ENCODE results near the gene NCF2. TPM values are rescaled to one million over a fixed set of nuclear protein-coding genes. Genes with fewer than 3 reads are reported as not detected.
A peak's percentile ranks its signal among the peaks of the same experiment; 100 is the strongest.

The NCF2 gene, protein sequence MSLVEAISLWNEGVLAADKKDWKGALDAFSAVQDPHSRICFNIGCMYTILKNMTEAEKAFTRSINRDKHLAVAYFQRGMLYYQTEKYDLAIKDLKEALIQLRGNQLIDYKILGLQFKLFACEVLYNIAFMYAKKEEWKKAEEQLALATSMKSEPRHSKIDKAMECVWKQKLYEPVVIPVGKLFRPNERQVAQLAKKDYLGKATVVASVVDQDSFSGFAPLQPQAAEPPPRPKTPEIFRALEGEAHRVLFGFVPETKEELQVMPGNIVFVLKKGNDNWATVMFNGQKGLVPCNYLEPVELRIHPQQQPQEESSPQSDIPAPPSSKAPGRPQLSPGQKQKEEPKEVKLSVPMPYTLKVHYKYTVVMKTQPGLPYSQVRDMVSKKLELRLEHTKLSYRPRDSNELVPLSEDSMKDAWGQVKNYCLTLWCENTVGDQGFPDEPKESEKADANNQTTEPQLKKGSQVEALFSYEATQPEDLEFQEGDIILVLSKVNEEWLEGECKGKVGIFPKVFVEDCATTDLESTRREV
- total RNA-seq (100 to 1,000 TPM in 1 of 2 donors, 10 to 100 TPM in 1; 70.9 to 139 TPM), polyA plus RNA-seq (ENCODE audit: insufficient read length in 6 of 6) (1 to 10 TPM; 4.7 to 7.1 (median 6.0) TPM)
- long read RNA-seq, donor 1: 0 reads
- long read RNA-seq, donor 2: 0 reads
- long read RNA-seq, donor 3: 0 reads
- long read RNA-seq, donor 4, transcript NCF2-201 (15 exons, 2,226 nt): major isoform, 22 of 32 reads
- long read RNA-seq, donor 4, partial matches to known transcripts: 4 of 32 reads
- long read RNA-seq, donor 4, other reads (novel, unspliced or antisense): 5 of 32 reads
- long read RNA-seq, donor 5: 0 reads
- long read RNA-seq, donor 6: 0 reads
- long read RNA-seq, donor 7: 0 reads
- long read RNA-seq, donor 8, partial matches to known transcripts: 0 of 3 reads
- long read RNA-seq, donor 8, other reads (novel, unspliced or antisense): 0 of 3 reads
- long read RNA-seq, donor 9: 0 reads
- long read RNA-seq, donor 10, transcript NCF2-201 (15 exons, 2,226 nt): major isoform, 25 of 40 reads
- long read RNA-seq, donor 10, partial matches to known transcripts: 7 of 40 reads
- long read RNA-seq, donor 10, other reads (novel, unspliced or antisense): 5 of 40 reads
- long read RNA-seq, donor 11: 0 reads
- long read RNA-seq, donor 12, partial matches to known transcripts: 0 of 1 reads
- long read RNA-seq, donor 12, other reads (novel, unspliced or antisense): 0 of 1 reads

DNA sequence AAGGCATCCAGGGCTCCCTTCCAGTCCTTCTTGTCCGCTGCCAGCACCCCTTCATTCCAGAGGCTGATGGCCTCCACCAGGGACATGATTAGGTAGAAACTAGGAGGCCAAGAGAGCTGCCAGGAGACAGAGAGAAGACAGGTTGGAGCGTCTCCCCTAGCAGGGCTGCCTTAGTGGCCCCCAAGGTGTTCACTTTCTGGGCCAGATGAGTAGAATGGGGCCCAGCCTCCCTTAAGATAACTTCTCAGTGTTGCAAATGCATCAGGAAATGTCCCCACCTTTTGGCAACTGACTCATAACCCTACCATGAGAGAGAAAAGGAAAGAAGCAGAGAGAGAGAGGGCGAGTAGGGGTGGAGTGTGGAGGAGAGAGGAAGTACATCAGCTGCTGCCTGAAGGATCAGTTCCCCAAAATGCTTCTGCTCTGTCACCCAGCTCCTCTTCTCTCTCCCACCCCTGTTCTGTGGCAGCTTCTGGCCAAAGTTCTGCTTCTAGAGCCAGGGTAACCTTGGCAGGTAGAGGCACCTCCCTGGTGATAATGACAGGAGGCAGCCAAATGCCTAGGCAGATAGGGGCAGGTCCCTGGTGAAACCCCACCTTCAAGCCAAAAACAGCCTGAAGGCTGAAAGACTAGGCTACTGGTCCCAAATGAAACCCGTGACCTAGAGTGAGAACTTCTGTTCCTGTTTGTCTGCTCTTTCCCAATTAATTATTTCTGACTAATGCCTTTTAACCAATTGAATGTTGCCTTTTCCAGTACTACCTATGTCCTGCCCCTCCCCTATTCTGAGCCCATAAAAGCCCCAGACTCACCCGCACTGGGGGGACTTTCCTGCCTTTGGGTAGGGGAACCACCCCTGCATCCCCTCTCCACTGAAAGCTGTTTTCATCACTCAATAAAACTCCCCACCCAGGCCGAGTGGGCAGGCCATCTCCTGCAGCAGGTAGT lies at the start of gene NCF2:
Gene NCF2 (minus strand): TSS at position 216 of the 948 bp plus-strand sequence. CDS start 130 bp downstream, at position 86.
- peaks cover 0 to 18% of the 10 kb centered on the region in 2 donors for H3K36me3 ChIP-seq
- TF ChIP-seq, protein P1, sequence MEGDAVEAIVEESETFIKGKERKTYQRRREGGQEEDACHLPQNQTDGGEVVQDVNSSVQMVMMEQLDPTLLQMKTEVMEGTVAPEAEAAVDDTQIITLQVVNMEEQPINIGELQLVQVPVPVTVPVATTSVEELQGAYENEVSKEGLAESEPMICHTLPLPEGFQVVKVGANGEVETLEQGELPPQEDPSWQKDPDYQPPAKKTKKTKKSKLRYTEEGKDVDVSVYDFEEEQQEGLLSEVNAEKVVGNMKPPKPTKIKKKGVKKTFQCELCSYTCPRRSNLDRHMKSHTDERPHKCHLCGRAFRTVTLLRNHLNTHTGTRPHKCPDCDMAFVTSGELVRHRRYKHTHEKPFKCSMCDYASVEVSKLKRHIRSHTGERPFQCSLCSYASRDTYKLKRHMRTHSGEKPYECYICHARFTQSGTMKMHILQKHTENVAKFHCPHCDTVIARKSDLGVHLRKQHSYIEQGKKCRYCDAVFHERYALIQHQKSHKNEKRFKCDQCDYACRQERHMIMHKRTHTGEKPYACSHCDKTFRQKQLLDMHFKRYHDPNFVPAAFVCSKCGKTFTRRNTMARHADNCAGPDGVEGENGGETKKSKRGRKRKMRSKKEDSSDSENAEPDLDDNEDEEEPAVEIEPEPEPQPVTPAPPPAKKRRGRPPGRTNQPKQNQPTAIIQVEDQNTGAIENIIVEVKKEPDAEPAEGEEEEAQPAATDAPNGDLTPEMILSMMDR (IDR thresholded peaks at IDR 0.05): no peak
- H3K9me3 ChIP-seq: no peaks in the 10 kb centered on the region
- DNase-seq (peak in 1 of 4 donors; percentile 66), ATAC-seq (peak; percentile 81)
- peak within 1 kb of the TSS; percentile 5 to 50 for H3K4me3 ChIP-seq
- peaks cover 0 to 57% of the 10 kb centered on the region in 2 donors for H3K4me1 ChIP-seq
- intact Hi-C loops (cut with DNase I): no loop called here
- no peaks in the 10 kb centered on the region for H3K27me3 ChIP-seq
- H3K27ac ChIP-seq: peak within 1 kb of the TSS; percentile 76 to 93

GRCh38 chr1:183638649-183639387 lies 48.6 kb upstream of the NCF2 start:
- Histone ChIP-seq H3K4me3 (no peak overlapping the region), H3K9me3 (no peaks in the 10 kb centered on the region), H3K4me1 (peaks cover 0 to 12% of the 10 kb centered on the region in 2 donors), H3K27ac (no peak overlapping the region), H3K27me3 (no peaks in the 10 kb centered on the region), H3K36me3 (no peaks in the 10 kb centered on the region)
- DNase-seq: no peak
- TF ChIP-seq, protein P1 (IDR thresholded peaks at IDR 0.05): no peak
- intact Hi-C loops (cut with DNase I): loop anchor here in 1 of 2 donors (10.0 kb wide), 1 partner anchor 164 kb away; the partner anchor contains the start of gene SMG7
- ATAC-seq: no peak

- Histone ChIP-seq H3K36me3 (peaks cover 0 to 9% of the 10 kb centered on the region in 2 donors), H3K27ac (peak overlapping the region; percentile 39 to 99), H3K9me3 (no peaks in the 10 kb centered on the region), H3K4me1 (peaks cover 12 to 32% of the 10 kb centered on the region in 2 donors), H3K27me3 (no peaks in the 10 kb centered on the region), H3K4me3 (peak overlapping the region; percentile 65 to 90)
- TF ChIP-seq, protein P1 (IDR thresholded peaks at IDR 0.05): no peak
- ATAC-seq (peak; percentile 21), DNase-seq (no peak)
- intact Hi-C loops (cut with DNase I): loop anchor here in 1 of 2 donors (10.0 kb wide), 1 partner anchor 162 kb away; the partner anchor contains the start of gene SMG7
These were observed 46.5 kb upstream of the NCF2 start for GRCh38 chr1:183636783-183637182.

- Histone ChIP-seq H3K27me3 (no peaks in the 10 kb centered on the region), H3K4me1 (peaks cover 16 to 37% of the 10 kb centered on the region in 2 donors), H3K9me3 (no peaks in the 10 kb centered on the region), H3K4me3 (peak overlapping the region; percentile 65 to 90), H3K27ac (peak overlapping the region; percentile 39 to 99), H3K36me3 (peaks cover 0 to 13% of the 10 kb centered on the region in 2 donors)
- DNase-seq (no peak), ATAC-seq (no peak)
- intact Hi-C loops (cut with DNase I): loop anchor here in 1 of 2 donors (10.0 kb wide), 1 partner anchor 162 kb away; the partner anchor contains the start of gene SMG7
- TF ChIP-seq, protein P1 (IDR thresholded peaks at IDR 0.05): no peak
These were observed 46.0 kb upstream of the NCF2 start for GRCh38 chr1:183636334-183636682.

Data from left lung (tissue), 14 donors.